K562 (cell line): ENCODE measurements around the gene ATPAF2. TPM values are rescaled to one million over a fixed set of nuclear protein-coding genes. Genes with fewer than 3 reads are reported as not detected.

Experiments
- ARNT ChIP-seq, 2 experiments: fragments of 450-650 bp; IDR thresholded peaks; 2 replicates each; pipeline ENCODE4 v1.6.1; 2016; ENCODE audit warnings: mild to moderate bottlenecking in 1 of 2
- BRF1 ChIP-seq: IDR thresholded peaks from 3 replicates; pipeline ENCODE4 v1.6.1; 2011; ENCODE audit warnings: borderline replicate concordance, mild to moderate bottlenecking; ENCODE audit not compliant: insufficient read length; ENCODE audit errors: extremely low read depth
- CAMTA2 ChIP-seq: fragments of 250-450 bp; sonication (Bioruptor Pico); conservative IDR thresholded peaks from 2 replicates; pipeline ENCODE4 v1.5.1; 2022
- CREB3 ChIP-seq: fragments of 450-650 bp; conservative IDR thresholded peaks from 2 replicates; pipeline ENCODE4 v1.6.1; 2016; ENCODE audit warnings: missing genetic modification characterization, low read depth, mild to moderate bottlenecking, missing compliant biosample characterization, moderate library complexity
- ELF2 ChIP-seq: fragments of 250-450 bp; sonication (Bioruptor Pico); IDR thresholded peaks from 2 replicates; pipeline ENCODE4 v1.5.0; 2021; ENCODE audit warnings: mild to moderate bottlenecking
- FOS ChIP-seq: IDR thresholded peaks from 3 replicates; pipeline ENCODE4 v1.6.1; 2011; ENCODE audit not compliant: insufficient read length; ENCODE audit errors: extremely low read depth
- FOXM1 ChIP-seq, 2 experiments: fragments of 450-650 bp in 1 of 2; sonication (generic) in 1 of 2; formaldehyde crosslinking in 1 of 2; IDR thresholded peaks; 2 replicates each; pipeline versions ENCODE4 v1.6.1 to v1.9.0; 2017 to 2022; ENCODE audit warnings: low read depth in 2 of 2, mild to moderate bottlenecking in 2 of 2, missing genetic modification reagents in 1 of 2, moderate library complexity in 1 of 2
- FOXP1 ChIP-seq: sonication (generic); formaldehyde crosslinking; IDR thresholded peaks from 2 replicates; pipeline ENCODE4 v1.8.0; 2022; ENCODE audit warnings: mild to moderate bottlenecking, missing genetic modification reagents
- GABPB2 ChIP-seq: fragments of 250-450 bp; sonication (Bioruptor Pico); conservative IDR thresholded peaks from 2 replicates; pipeline ENCODE4 v1.5.1; 2021; ENCODE audit warnings: mild to moderate bottlenecking
- JUNB ChIP-seq: fragments of 450-650 bp; formaldehyde crosslinking; conservative IDR thresholded peaks from 2 replicates; pipeline ENCODE4 v1.4.0; 2020; ENCODE audit warnings: mild to moderate bottlenecking
- KLF10 ChIP-seq: fragments of 250-450 bp; sonication (Bioruptor Pico); IDR thresholded peaks from 2 replicates; pipeline ENCODE4 v1.6.1; 2021; ENCODE audit warnings: matching md5 sums
- LEF1 ChIP-seq: fragments of 450-650 bp; IDR thresholded peaks from 2 replicates; pipeline ENCODE4 v1.6.1; 2016; ENCODE audit warnings: mild to moderate bottlenecking
- MCM7 ChIP-seq, 2 experiments: fragments of 450-650 bp; IDR thresholded peaks; 2 replicates each; pipeline ENCODE4 v1.6.1; 2016 to 2018
- MYBL2 ChIP-seq, 2 experiments: fragments of 450-650 bp in 1 of 2; sonication (generic) in 1 of 2; formaldehyde crosslinking in 1 of 2; IDR thresholded peaks; 2 replicates each; pipeline versions ENCODE4 v1.6.1 to v1.8.1; 2017 to 2022; ENCODE audit warnings: borderline replicate concordance in 1 of 2, inconsistent platforms in 1 of 2, low read depth in 1 of 2, mild to moderate bottlenecking in 1 of 2, missing genetic modification reagents in 1 of 2, moderate library complexity in 1 of 2
- NCOA4 ChIP-seq: fragments of 450-650 bp; IDR thresholded peaks from 2 replicates; pipeline ENCODE4 v1.6.1; 2018; ENCODE audit warnings: mild to moderate bottlenecking; ENCODE audit not compliant: partially characterized antibody
- NONO ChIP-seq, 2 experiments: fragments of 200-400 bp in 1 of 2; fragments of 450-650 bp in 1 of 2; formaldehyde crosslinking in 1 of 2; IDR thresholded peaks; 2 replicates each; pipeline ENCODE4 v1.6.1; 2017; ENCODE audit warnings: low read depth in 2 of 2, mild to moderate bottlenecking in 2 of 2, moderate library complexity in 2 of 2, low read length in 1 of 2
- RAD21 ChIP-seq, 2 experiments: fragments of 250-450 bp in 1 of 2; fragments of 450-650 bp in 1 of 2; sonication (Bioruptor Pico) in 1 of 2; formaldehyde crosslinking in 1 of 2; IDR thresholded peaks in 1 of 2; conservative IDR thresholded peaks in 1 of 2; 2 replicates each; pipeline versions ENCODE4 v1.4.0 to v1.8.0; 2020 to 2022; ENCODE audit warnings: mild to moderate bottlenecking in 2 of 2, moderate library complexity in 1 of 2
- SMARCA4 ChIP-seq: fragments of 450-650 bp; IDR thresholded peaks from 2 replicates; pipeline ENCODE4 v1.6.1; 2016
- SUPT5H ChIP-seq: fragments of 450-650 bp; IDR thresholded peaks from 2 replicates; pipeline ENCODE4 v1.6.1; 2016
- USF1 ChIP-seq: sonication (generic); formaldehyde crosslinking; IDR thresholded peaks from 2 replicates; pipeline ENCODE4 v1.9.0; 2022; ENCODE audit warnings: mild to moderate bottlenecking, missing genetic modification reagents
- ZBTB34 ChIP-seq: fragments of 250-450 bp; sonication (Bioruptor Pico); IDR thresholded peaks from 2 replicates; pipeline ENCODE4 v1.8.0; 2021; ENCODE audit warnings: mild to moderate bottlenecking, moderate library complexity
- ZKSCAN1 ChIP-seq: fragments of 150-350 bp; IDR thresholded peaks from 2 replicates; pipeline ENCODE4 v1.6.1; 2016; ENCODE audit warnings: low read depth, low read length
- ZNF512 ChIP-seq: IDR thresholded peaks from 2 replicates; pipeline ENCODE4 v1.6.1; 2016; ENCODE audit warnings: missing genetic modification characterization, missing compliant biosample characterization
- ZNF561 ChIP-seq: fragments of 450-650 bp; formaldehyde crosslinking; conservative IDR thresholded peaks from 2 replicates; pipeline ENCODE4 v1.4.0; 2020; ENCODE audit warnings: mild to moderate bottlenecking, moderate library complexity
- polyA plus RNA-seq, 8 experiments: library from polyadenylated mRNA; depleted of rRNA in 4 of 8; stranded (reverse) in 5 of 8; unstranded in 3 of 8; fragments of >200 nt; fragmentation: Nextera tagmentation in 2 of 8; fragmentation: Illumina TruSeq in 1 of 8; extraction: Ambion mirVana in 2 of 8; extraction: Trizol in 1 of 8; gene quantifications; 2 replicates each; pipeline versions ENCODE4 v1.2.1 to v1.2.3, GENCODE V29; 2011 to 2014; ENCODE audit warnings: inconsistent platforms in 1 of 8, missing spikeins in 1 of 8
- total RNA-seq, 7 experiments: library from RNA; depleted of rRNA in 6 of 7; stranded (reverse); fragments of >200 nt in 6 of 7; fragmentation: Illumina TruSeq in 2 of 7; extraction: Trizol in 2 of 7; gene quantifications; 2 replicates each; pipeline versions ENCODE4 v1.2.1 to v1.2.3, GENCODE V29; 2011 to 2021; ENCODE audit warnings: low replicate concordance in 1 of 7

ATPAF2 gene
- total and polyA plus RNA-seq, 9 of the 15 experiments (the other 6 are each of a cell fraction or from before 2014, with no cell fraction given) = 2.1 to 19.2 (median 11.3) TPM

- TF ChIP-seq FOS = no peak
- TF ChIP-seq SUPT5H = peak; percentile 78
- no peak for TF ChIP-seq LEF1
- TF ChIP-seq ARNT (IDR thresholded peaks at IDR 0.05) = no peak
- no peak for TF ChIP-seq KLF10 (CRISPR knock-in tag)
- TF ChIP-seq NCOA4 = no peak
- no peak for TF ChIP-seq ZNF512
- TF ChIP-seq GABPB2 (CRISPR knock-in tag) = no peak
- TF ChIP-seq ZNF561 = no peak
- peak; percentile 65; the same call in 1 of the 2 replicates for TF ChIP-seq FOXP1 (CRISPR knock-in tag)
- no peak for TF ChIP-seq JUNB (CRISPR knock-in tag)
- TF ChIP-seq SMARCA4 = no peak
- no peak for TF ChIP-seq MYBL2 (IDR thresholded peaks at IDR 0.05; ENCODE audit: low read depth)
- no peak for TF ChIP-seq MYBL2 (CRISPR knock-in tag; IDR thresholded peaks at IDR 0.05; ENCODE audit: borderline replicate concordance)
- peak; percentile 10 to 33; a peak in 1 of 4 replicates for TF ChIP-seq RAD21 (CRISPR knock-in tag; conservative IDR thresholded peaks at IDR 0.05 in 1 of 2, IDR thresholded peaks at IDR 0.05 in 1 of 2)
- TF ChIP-seq MCM7 (IDR thresholded peaks at IDR 0.05) = no peak
- no peak for TF ChIP-seq FOXM1 (IDR thresholded peaks at IDR 0.05; ENCODE audit: low read depth)
- no peak for TF ChIP-seq FOXM1 (CRISPR knock-in tag; IDR thresholded peaks at IDR 0.05; ENCODE audit: low read depth)
- TF ChIP-seq ELF2 (CRISPR knock-in tag) = peak; percentile 51; the same call in 1 of the 2 replicates
- TF ChIP-seq BRF1 = no peak
- TF ChIP-seq NONO (IDR thresholded peaks at IDR 0.05; ENCODE audit: low read depth in 2 of 2, low read length in 1 of 2) = 0 out of 4 replicates have a peak, but pooled peaks of 1 of the 2 experiments have one; percentile 53
- TF ChIP-seq ZKSCAN1 = peak; percentile 66
- TF ChIP-seq CREB3 = no peak
- TF ChIP-seq USF1 = no peak
- TF ChIP-seq CAMTA2 = no peak
- TF ChIP-seq ZBTB34 = no peak
Observed at GRCh38 chr17:18087610-18088491, 48.9 kb upstream of the ATPAF2 start, which contains the start of gene DRG2 (continued).
